IMR-90 (cell line): Measurements from ENCODE around the gene SORL1. TPM values are rescaled to one million over a fixed set of nuclear protein-coding genes. Genes with fewer than 3 reads are reported as not detected.

ENCODE experiments used
- ATAC-seq: fragments of 200-7000 bp; cut with Tn5 transposase; 2 replicates; pipeline ENCODE4 v1.9.1; 2020; ENCODE audit warnings: low read depth, mild to moderate bottlenecking, moderate library complexity
- BruUV-seq: library from RNA; stranded (reverse); fragments of 400-500 nt; replicated peaks from 2 replicates; lab custom pipeline; 2021; lab: Mats Ljungman, UMichigan
- CTCF ChIA-PET: fragments of 300-600 bp; formaldehyde crosslinking; extraction: SDS; loops from one replicate; lab custom pipeline; 2021; ENCODE audit warnings: antibody characterized with exemption; lab: Yijun Ruan, JAX
- POLR2A ChIA-PET: fragments of 300-600 bp; sonication (Branson Sonifier 250); formaldehyde crosslinking; loops from one replicate; lab custom pipeline; 2022; ENCODE audit warnings: antibody characterized with exemption; ENCODE audit not compliant: unreplicated experiment; lab: Charles Lee
- DNase-seq: peaks from one replicate; pipeline ENCODE4 v3.0.0; 2013
- H2AFZ ChIP-seq: replicated peaks from 2 replicates; pipeline ENCODE3; 2013; ENCODE audit warnings: low read length, mild to moderate bottlenecking; ENCODE audit not compliant: poor library complexity
- H2AK5ac ChIP-seq: 2 replicates; pipeline ENCODE4 v1.6.1; 2013; ENCODE audit warnings: low read depth, low read length, inconsistent platforms
- H2AK9ac ChIP-seq: replicated peaks from 2 replicates; pipeline ENCODE3; 2013; ENCODE audit warnings: mild to moderate bottlenecking, low read depth, low read length, moderate library complexity; ENCODE audit not compliant: poor library complexity
- H2BK120ac ChIP-seq: 2 replicates; pipeline ENCODE4 v1.6.1; 2013; ENCODE audit warnings: low read depth, low read length, inconsistent platforms
- H2BK15ac ChIP-seq: 3 replicates; pipeline ENCODE4 v1.6.1; 2013; ENCODE audit warnings: low read depth, low read length, inconsistent platforms
- H2BK20ac ChIP-seq: 2 replicates; pipeline ENCODE4 v1.6.1; 2013; ENCODE audit warnings: low read depth, mild to moderate bottlenecking, inconsistent platforms, low read length, moderate library complexity
- H2BK5ac ChIP-seq: 2 replicates; pipeline ENCODE4 v1.6.1; 2013; ENCODE audit warnings: mild to moderate bottlenecking, low read depth, low read length, inconsistent platforms; ENCODE audit not compliant: poor library complexity, severe bottlenecking
- H3K14ac ChIP-seq: replicated peaks from 2 replicates; pipeline ENCODE4 v1.6.1; 2013; ENCODE audit warnings: low read depth, low read length, inconsistent platforms
- H3K18ac ChIP-seq: 2 replicates; pipeline ENCODE4 v1.6.1; 2013; ENCODE audit warnings: low read depth, low read length, control low read depth
- H3K23ac ChIP-seq: 2 replicates; pipeline ENCODE4 v1.6.1; 2013; ENCODE audit warnings: low read depth, low read length, inconsistent platforms
- H3K27ac ChIP-seq: 2 replicates; pipeline ENCODE4 v1.5.1; 2013; ENCODE audit warnings: mild to moderate bottlenecking, control low read depth, low read length; ENCODE audit not compliant: insufficient read depth
- H3K27me3 ChIP-seq: 2 replicates; pipeline ENCODE4 v1.6.1; 2013; ENCODE audit warnings: low read length; ENCODE audit not compliant: control insufficient read depth, insufficient read depth
- H3K36me3 ChIP-seq: 2 replicates; pipeline ENCODE4 v1.6.1; 2013; ENCODE audit warnings: low read length, mixed read lengths; ENCODE audit not compliant: control insufficient read depth, insufficient read depth
- H3K4ac ChIP-seq: 2 replicates; pipeline ENCODE4 v1.6.1; 2013; ENCODE audit warnings: low read depth, low read length, inconsistent platforms
- H3K4me1 ChIP-seq: 2 replicates; pipeline ENCODE4 v1.6.1; 2013; ENCODE audit warnings: low read length, mixed read lengths; ENCODE audit not compliant: control insufficient read depth, insufficient read depth
- H3K4me2 ChIP-seq: 2 replicates; pipeline ENCODE4 v1.6.1; 2013; ENCODE audit warnings: low read depth, mild to moderate bottlenecking, control low read depth, low read length, moderate library complexity
- H3K4me3 ChIP-seq: 2 replicates; pipeline ENCODE4 v1.5.1; 2013; ENCODE audit warnings: low read depth, mild to moderate bottlenecking, control low read depth, low read length, moderate library complexity; ENCODE audit not compliant: insufficient read depth
- H3K56ac ChIP-seq: 2 replicates; pipeline ENCODE4 v1.6.1; 2013; ENCODE audit warnings: low read length, inconsistent platforms; ENCODE audit not compliant: insufficient read depth; ENCODE audit errors: extremely low read depth
- H3K79me1 ChIP-seq, 2 experiments: 2 replicates each; pipeline ENCODE4 v1.6.1; 2013; ENCODE audit warnings: low read length in 2 of 2, inconsistent platforms in 1 of 2, low read depth in 1 of 2
- H3K9ac ChIP-seq: 2 replicates; pipeline ENCODE4 v1.6.1; 2013; ENCODE audit warnings: low read depth, low read length, control low read depth
- H3K9me1 ChIP-seq: 2 replicates; pipeline ENCODE4 v1.6.1; 2013; ENCODE audit warnings: low read length, inconsistent platforms; ENCODE audit not compliant: insufficient read depth
- H3K9me3 ChIP-seq: 2 replicates; pipeline ENCODE4 v1.6.1; 2013; ENCODE audit warnings: low read length; ENCODE audit not compliant: control insufficient read depth, insufficient read depth
- H4K20me1 ChIP-seq: 2 replicates; pipeline ENCODE4 v1.6.1; 2013; ENCODE audit warnings: low read length, inconsistent platforms; ENCODE audit not compliant: insufficient read depth
- H4K5ac ChIP-seq: 2 replicates; pipeline ENCODE4 v1.6.1; 2013; ENCODE audit warnings: mild to moderate bottlenecking, low read depth, low read length, control low read depth
- H4K8ac ChIP-seq, 2 experiments: 2 replicates each; pipeline ENCODE4 v1.6.1; 2013; ENCODE audit warnings: low read depth in 2 of 2, low read length in 2 of 2, control low read depth in 1 of 2, inconsistent platforms in 1 of 2
- H4K91ac ChIP-seq: 2 replicates; pipeline ENCODE4 v1.6.1; 2013; ENCODE audit warnings: low read depth, low read length, inconsistent platforms; ENCODE audit not compliant: insufficient read depth
- CHD1 ChIP-seq: IDR thresholded peaks from 2 replicates; pipeline ENCODE4 v1.6.1; 2012; ENCODE audit warnings: low read depth, low read length, improper control_type of control experiment
- CTCF ChIP-seq: conservative IDR thresholded peaks from 2 replicates; pipeline ENCODE4 v1.5.1; 2012; ENCODE audit warnings: mild to moderate bottlenecking, low read depth, low read length, improper control_type of control experiment
- MAFK ChIP-seq: IDR thresholded peaks from 2 replicates; pipeline ENCODE4 v1.6.1; 2012; ENCODE audit warnings: low read depth, low read length, improper control_type of control experiment
- NFE2L2 ChIP-seq: fragments of 150-350 bp; IDR thresholded peaks from 2 replicates; pipeline ENCODE4 v1.6.1; 2016; ENCODE audit warnings: low read depth, mild to moderate bottlenecking, low read length
- SMC3 ChIP-seq: fragments of 150-350 bp; IDR thresholded peaks from 2 replicates; pipeline ENCODE4 v1.6.1; 2016; ENCODE audit warnings: low read depth, mild to moderate bottlenecking, antibody characterized with exemption, low read length, moderate library complexity
- WGBS, 2 experiments: methylation state at CpG; one replicate each; pipeline versions ENCODE4 v1.1.5 to v1.1.7; 2013; ENCODE audit warnings: missing lambda C conversion rate in 2 of 2; ENCODE audit not compliant: insufficient read length in 1 of 2; ENCODE audit errors: extremely low coverage in 2 of 2; 5-methylcytosine and 5-hydroxymethylcytosine counted together
- dilution Hi-C: fragments of 300-500 bp; cut with HindIII; formaldehyde crosslinking; loops from one replicate; pipeline ENCODE4 v1.14.3; 2018; ENCODE audit warnings: low sequenced_read_pairs; ENCODE audit not compliant: unreplicated experiment
- in situ Hi-C: fragments of 300-500 bp; cut with MboI; formaldehyde crosslinking; loops from 3 replicates; pipeline ENCODE4 v1.14.3; 2019; ENCODE audit warnings: low sequenced_read_pairs, inconsistent platforms, mixed read lengths
- intact Hi-C: fragments of 100-400 bp; cut with micrococcal nuclease; formaldehyde crosslinking; loops from 2 replicates; pipeline ENCODE4 v1.10.0; 2022
- polyA plus RNA-seq, 3 experiments: library from polyadenylated mRNA; depleted of rRNA; stranded (reverse); fragments of >200 nt; gene quantifications; 2 replicates each; pipeline ENCODE4 v1.2.3, GENCODE V29; 2012; ENCODE audit warnings: low replicate concordance in 1 of 3
- total RNA-seq: library from RNA; depleted of rRNA; stranded (reverse); fragments of >200 nt; gene quantifications from 2 replicates; pipeline ENCODE4 v1.2.3, GENCODE V29; 2012

The SORL1 gene
- total and polyA plus RNA-seq, 2 of the 4 experiments (the other 2 are of a cell fraction): 1.0 to 2.0 TPM

- no peaks in the 10 kb centered on the region for H4K20me1 ChIP-seq
- TF ChIP-seq SMC3 (no peak), NFE2L2 (no peak), CTCF (no peak), MAFK (no peak), CHD1 (no peak)
- no peak overlapping the region for H3K4me3 ChIP-seq
- no TSS peak for BruUV-seq
- no peak overlapping the region; the same call in 1 of the 2 replicates for H2BK120ac ChIP-seq
- H2AK5ac ChIP-seq: peak overlapping the region; percentile 38; the same call in 1 of the 2 replicates
- H4K91ac ChIP-seq: peak overlapping the region; percentile 28; the same call in 1 of the 2 replicates
- H3K18ac ChIP-seq: no peak overlapping the region
- H2BK5ac ChIP-seq: no peak overlapping the region
- H3K9me3 ChIP-seq: no peaks in the 10 kb centered on the region
- H3K9me1 ChIP-seq: peaks cover 5% of the 10 kb centered on the region; the same call in 1 of the 2 replicates
- no peaks in the 10 kb centered on the region for H3K36me3 ChIP-seq
- no peak overlapping the region for H2AFZ ChIP-seq
- peaks cover 22% of the 10 kb centered on the region for H3K4me1 ChIP-seq
- ATAC-seq: no peak
- peak overlapping the region; percentile 6; the same call in 1 of the 2 replicates for H3K4ac ChIP-seq
- H3K9ac ChIP-seq: no peak overlapping the region
- CTCF ChIA-PET: no interaction called here
- no peak overlapping the region for H3K14ac ChIP-seq
- in situ Hi-C loops: loop anchor here (5.0 kb wide), 2 partner anchors 451 to 856 kb away; no protein-coding TSS in a partner anchor
- no peak overlapping the region for H4K5ac ChIP-seq
- no peak overlapping the region for H2BK15ac ChIP-seq
- dilution Hi-C loops: no loop called here
- intact Hi-C loops: no loop called here
- H3K79me1 ChIP-seq: peaks cover 2 to 16% of the 10 kb centered on the region in 2 experiments; a peak in 3 of 4 replicates
- H3K23ac ChIP-seq: no peak overlapping the region
- no peak overlapping the region for H4K8ac ChIP-seq
- POLR2A ChIA-PET: no interaction called here
- no CpG with 5 or more reads among the region's 2 CpGs for WGBS, 2 experiments
- H3K27ac ChIP-seq: no peak overlapping the region
- DNase-seq: no peak
- no peak overlapping the region for H2AK9ac ChIP-seq
- H2BK20ac ChIP-seq: no peak overlapping the region
- H3K27me3 ChIP-seq: no peaks in the 10 kb centered on the region
- H3K56ac ChIP-seq: no peak overlapping the region
- no peak overlapping the region for H3K4me2 ChIP-seq
Measured at GRCh38 chr11:121651257-121651605, 199.1 kb downstream of the SORL1 start.
